Stimulated activated CD4-positive, alpha-beta T cell treated with anti-CD3 and anti-CD28 coated beads, Interleukin-2, amount 100 ng/mL, for 48 hours (primary cell): ENCODE data around the gene ABRACL.

Experiments
- DNase-seq, 2 donors: peaks; one replicate each; pipeline ENCODE4 v3.0.0-alpha.2; 2020

ABRACL gene

DNA sequence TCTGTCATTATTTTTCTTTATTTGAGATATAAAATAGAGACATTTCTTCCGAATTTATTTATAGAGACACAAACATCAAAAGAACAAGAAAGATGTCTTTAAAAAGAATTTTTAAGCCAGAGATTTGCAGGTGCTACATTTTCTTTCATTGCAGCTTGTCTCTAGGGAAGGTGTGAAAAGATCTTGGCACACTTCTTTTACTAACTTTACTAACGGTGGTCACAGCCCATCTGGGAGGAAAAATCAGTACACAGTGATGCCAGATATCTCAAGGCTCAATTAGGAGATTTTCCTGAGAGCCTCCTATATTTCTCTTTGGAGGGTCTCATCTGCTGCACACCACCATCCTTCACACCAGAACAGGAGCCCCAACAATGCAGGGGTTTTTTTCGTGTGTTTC, 29.5 kb downstream of the ABRACL start:
- no peak for DNase-seq

DNA sequence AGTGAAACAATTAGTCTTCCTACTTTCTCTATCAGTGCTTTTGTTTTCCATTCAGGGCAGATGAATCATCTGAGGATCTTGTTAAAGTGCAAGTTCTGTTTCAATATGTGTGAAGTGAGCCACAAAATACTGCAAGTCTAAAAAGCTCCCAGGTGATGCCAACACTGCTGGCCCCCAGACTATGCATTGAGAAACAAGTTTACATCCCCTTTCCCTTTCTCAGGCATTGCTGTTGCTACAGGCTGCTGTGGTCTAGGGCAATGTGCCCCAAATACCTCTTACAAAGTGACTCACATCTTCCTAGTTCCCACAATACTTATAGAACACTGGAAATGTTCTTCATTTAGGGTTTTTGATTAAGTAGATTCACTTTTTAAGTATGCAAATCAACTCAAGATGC, 31.8 kb downstream of the ABRACL start:
- DNase-seq = no peak

DNA sequence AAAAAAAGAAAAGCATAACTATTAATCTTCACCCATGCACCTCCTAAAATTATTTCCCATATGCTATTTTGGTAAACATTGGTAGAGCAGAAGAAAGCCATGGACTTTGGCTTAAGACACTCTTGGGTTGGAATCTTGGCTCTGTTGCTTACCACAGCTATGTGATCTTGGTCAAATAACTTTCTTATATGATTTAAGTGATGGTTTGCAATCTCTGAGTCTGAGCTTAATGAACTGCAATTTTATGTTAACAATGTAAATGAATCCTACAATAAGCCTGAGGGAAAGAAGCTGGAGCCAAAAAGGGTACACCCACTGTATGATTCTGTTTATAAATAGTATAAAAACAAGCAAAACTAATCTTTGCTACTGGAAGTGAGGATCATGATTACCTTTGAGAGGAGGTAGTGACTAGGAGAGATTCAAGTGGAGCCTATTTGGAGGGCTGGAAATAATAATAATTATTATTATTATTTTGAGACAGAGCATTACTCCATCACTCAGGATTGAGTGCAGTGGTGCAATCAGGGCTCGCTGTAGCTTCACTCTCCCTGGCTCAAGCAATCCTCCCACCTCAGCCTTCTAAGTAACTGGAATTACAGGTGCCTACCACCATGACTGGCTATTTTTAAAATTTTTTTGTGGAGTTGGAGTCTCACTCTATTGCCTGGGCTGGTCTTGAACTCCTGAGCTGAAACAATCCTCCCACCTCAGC, 34.5 kb downstream of the ABRACL start:
- DNase-seq = no peak

DNA sequence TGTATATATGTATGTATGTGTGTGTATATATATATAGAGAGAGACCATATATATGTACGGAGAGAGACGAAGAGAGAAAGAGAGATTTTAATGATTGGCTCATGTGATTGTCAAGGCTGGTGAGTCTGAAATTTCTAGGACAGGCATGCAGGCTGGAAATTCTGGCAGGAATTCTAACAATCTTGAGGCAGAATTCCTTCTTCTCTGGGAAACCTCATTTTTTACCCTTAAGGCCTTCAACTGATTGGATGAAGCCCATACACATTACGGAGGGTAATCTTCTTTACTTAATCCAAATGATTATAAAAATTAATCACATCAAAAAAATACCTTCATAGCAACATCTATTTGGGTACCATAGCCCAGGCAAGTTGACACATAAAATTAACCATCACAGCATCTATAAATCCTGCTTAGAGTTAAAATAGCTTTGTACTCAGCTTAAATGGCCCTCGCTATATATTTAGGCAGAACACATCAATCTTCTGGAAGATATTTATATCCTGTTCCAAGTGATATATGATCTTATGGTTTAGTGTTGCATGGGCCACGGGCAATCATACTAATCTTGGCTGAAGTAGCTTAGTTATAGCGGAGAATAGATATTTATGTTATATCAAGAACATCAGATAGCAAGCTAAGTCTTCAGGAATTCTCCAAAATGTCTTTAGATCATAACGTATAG, 36.6 kb downstream of the ABRACL start:
- DNase-seq = no peak

DNA sequence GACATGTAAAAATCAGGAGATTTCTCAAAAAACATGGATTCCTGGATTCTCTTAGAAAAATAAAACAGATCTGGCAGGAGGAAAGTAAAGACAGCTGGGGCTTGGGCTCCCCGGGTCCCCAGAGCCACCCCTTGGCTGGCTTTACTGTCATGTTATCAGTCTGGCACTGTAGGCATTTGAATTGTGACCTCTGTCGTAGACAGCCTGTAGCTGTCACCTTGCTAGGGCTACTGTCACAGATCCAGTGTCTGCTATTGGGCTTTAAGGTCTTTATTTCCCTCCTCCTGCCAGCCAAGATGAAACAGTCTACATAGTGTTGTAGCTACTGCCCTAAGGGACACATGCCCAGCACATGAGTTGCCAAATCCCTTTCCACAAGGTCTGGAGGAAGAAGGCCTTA, 37.5 kb downstream of the ABRACL start:
- DNase-seq = no peak

DNA sequence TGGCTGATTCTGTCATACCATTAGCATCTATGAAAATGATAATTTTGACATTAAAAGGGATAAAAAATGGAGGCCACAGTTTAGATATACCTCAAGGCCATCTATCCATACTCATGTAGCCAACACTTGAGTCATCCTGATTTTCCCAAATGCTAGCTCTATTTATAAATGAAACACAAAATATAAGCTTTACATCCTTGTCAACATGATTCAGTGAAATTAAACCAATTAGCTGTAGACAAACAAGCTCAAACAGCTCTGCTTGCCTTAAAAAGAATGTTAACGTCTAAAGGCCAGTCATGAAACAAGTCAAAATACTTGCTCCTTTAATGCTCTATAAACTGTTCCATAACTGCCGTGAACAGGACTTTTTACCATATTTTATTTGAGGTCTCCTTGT, 40.3 kb downstream of the ABRACL start:
- DNase-seq = no peak

DNA sequence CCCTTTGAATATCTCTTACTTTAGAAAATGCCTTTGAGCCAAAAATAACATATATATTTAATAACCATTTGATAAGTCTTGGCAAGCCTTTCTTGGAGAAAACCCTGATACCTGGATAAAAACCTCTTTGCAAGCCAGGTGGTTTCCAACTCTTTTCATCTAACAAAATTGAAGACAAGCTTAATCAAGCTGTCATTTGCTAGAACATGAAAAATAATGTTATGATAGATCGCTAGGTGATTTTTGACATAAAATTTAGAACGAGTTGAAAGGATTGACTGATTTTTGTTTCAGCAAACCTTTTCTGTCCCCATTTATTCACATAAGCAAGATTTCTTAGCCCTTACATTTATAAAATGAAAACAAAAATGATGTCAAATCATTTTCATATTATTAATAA, 44.6 kb downstream of the ABRACL start:
- no peak for DNase-seq

DNA sequence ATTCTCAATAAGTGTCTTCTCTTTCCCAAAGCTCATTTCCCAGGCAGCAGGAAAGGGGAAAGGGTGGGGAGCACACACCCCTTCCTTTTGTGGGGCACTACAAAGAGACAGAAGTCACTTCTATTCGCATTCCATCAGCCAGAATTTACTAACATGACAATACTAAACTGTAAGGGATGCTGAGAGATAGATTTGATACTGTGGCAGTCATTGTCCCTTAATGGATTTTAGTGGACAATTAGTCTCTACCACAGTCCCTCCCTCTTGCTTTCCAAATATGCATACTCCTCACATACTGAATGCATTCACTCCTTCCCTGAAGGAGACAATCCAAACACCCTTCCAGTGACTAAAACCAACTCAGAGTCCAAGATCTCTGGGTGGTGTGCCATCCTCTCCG, 50.5 kb downstream of the ABRACL start:
- no peak for DNase-seq

DNA sequence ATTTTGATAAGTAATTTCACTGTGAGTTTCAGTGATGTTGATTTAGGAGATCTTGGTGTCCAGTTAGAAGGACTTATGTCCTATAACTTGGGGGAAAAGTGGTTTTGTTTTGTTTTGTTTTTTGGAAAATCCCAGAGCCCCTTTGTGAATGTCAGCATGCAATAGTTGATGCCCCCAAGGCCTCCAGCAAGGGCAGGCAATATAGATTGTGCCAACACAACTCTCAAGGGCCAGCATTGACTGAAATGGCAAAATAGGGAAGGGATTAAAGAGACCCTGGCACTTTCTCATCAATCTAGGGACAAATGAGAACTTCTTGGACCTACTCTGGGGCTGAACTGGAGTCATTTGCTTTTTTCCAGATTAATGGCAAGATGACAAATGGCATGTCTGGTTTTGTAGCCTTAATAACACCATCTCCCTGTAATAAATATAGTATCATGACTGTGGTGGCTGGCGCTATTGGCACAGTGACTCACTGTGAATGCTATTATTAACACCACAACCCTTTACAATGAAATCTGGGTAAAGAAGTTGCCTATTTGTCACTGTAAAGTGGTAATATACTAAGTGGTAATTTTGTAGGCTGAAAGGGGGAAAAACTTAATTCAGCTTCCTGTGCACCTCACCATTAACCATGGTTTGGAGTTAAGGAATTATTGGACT, 51.8 kb downstream of the ABRACL start:
- DNase-seq = no peak

DNA sequence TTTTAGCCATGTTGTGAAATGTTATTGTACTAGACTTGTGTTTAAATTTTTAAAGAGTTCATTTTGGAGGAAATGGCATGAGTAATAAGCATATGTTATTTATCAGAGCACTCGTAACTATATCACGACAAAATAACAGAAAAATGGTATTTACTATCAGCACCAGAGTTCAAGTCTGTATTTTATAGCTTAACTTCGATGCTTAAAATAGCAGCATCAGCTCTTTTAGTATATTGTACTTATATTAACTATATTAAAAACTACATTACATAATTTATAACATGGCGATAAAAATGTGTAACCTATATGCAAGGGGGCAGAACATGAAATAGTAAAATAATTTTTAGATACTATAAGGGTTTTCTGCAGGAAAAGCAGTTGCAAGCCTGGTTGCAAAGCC, 52.9 kb downstream of the ABRACL start:
- DNase-seq = no peak

DNA sequence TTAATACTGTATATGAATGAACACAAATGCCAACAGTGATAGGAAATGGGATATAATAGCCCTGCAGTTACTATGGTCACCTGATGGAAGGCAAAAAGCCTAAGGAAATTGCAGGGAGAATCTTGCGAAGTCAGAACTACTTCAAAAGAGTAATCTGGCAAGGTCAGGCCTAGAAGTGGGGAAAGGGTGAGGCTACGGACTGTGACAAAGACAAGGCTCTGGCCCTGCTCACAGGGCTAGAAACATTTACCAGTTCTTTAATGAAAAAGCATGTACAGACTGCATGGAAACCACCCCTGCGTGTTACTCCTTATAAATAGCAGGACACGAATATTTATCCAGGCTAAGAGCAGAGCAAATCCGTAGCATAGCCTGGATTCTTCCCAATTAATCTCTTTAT, 53.8 kb downstream of the ABRACL start:
- no peak for DNase-seq

DNA sequence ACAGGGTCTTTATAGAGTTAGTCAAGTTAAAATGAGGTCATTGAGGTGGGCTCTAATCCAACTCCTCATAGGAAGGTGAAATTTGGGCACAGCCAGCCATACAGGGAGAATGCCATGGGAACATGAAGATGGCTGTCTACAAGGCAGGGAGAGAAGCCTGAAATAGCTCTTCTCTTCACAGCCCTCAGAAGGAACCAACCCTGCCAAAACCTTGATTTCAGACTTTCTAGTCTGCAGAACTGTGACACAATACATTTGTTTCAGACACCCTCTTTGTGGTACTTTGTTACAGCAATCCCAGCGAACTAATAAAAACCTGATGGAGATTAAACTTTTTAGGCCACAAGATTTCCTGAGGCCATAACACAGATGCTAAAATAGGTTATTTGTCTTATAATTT, 63.3 kb downstream of the ABRACL start:
- no peak for DNase-seq
